IPS-20b (cell line): ENCODE results near the gene KRTAP10-2.
"Not testable (repeated sequence)": the region's sequence is repeated elsewhere in the genome, so short reads cannot be mapped to it uniquely, and the experiment has no call there.

Experiments used
- H3K27ac ChIP-seq: one replicate; pipeline ENCODE4 v1.5.1; 2013; ENCODE audit warnings: low read length
- H3K27me3 ChIP-seq: 2 replicates; pipeline ENCODE4 v1.6.1; 2013; ENCODE audit warnings: mild to moderate bottlenecking, low read length, inconsistent platforms; ENCODE audit not compliant: insufficient read depth
- H3K36me3 ChIP-seq: 2 replicates; pipeline ENCODE4 v1.6.1; 2013; ENCODE audit warnings: low read depth, mild to moderate bottlenecking, inconsistent platforms, low read length, moderate library complexity; ENCODE audit not compliant: insufficient read depth
- H3K4me1 ChIP-seq: 2 replicates; pipeline ENCODE4 v1.6.1; 2013; ENCODE audit warnings: mild to moderate bottlenecking, control low read depth, inconsistent platforms, low read length, moderate library complexity; ENCODE audit not compliant: insufficient read depth
- H3K4me3 ChIP-seq: 2 replicates; pipeline ENCODE4 v1.5.1; 2013; ENCODE audit warnings: mild to moderate bottlenecking, low read length, inconsistent platforms
- H3K9ac ChIP-seq: 2 replicates; pipeline ENCODE4 v1.6.1; 2013; ENCODE audit warnings: low read depth, mild to moderate bottlenecking, inconsistent platforms, low read length, moderate library complexity
- H3K9me3 ChIP-seq: 2 replicates; pipeline ENCODE4 v1.6.1; 2013; ENCODE audit warnings: mild to moderate bottlenecking, low read depth, low read length, inconsistent platforms; ENCODE audit not compliant: insufficient read depth

Gene KRTAP10-2

GRCh38 chr21:44580231-44580821, 29.0 kb upstream of the KRTAP10-2 start, which contains the start of gene KRTAP10-5:
KRTAP10-5 (minus strand) TSS chr21:44580604; CDS start chr21:44580578, 26 bp downstream.
- H3K4me3 ChIP-seq, H3K9me3 ChIP-seq, H3K27ac ChIP-seq, H3K36me3 ChIP-seq, H3K9ac ChIP-seq, H3K4me1 ChIP-seq, H3K27me3 ChIP-seq: not testable (repeated sequence)

- Histone ChIP-seq H3K4me1 (no peaks in the 10 kb centered on the region), H3K9ac (no peak overlapping the region), H3K27me3 (no peaks in the 10 kb centered on the region), H3K27ac (no peak overlapping the region), H3K4me3 (no peak overlapping the region), H3K9me3 (peaks cover 6% of the 10 kb centered on the region), H3K36me3 (no peaks in the 10 kb centered on the region)
Observed at GRCh38 chr21:44579833-44580144, 28.5 kb upstream of the KRTAP10-2 start.

GRCh38 chr21:44579056-44579832, 27.9 kb upstream of the KRTAP10-2 start:
- H3K27ac ChIP-seq = no peak overlapping the region
- H3K9ac ChIP-seq = no peak overlapping the region
- no peaks in the 10 kb centered on the region for H3K27me3 ChIP-seq
- H3K36me3 ChIP-seq = no peaks in the 10 kb centered on the region
- H3K9me3 ChIP-seq = peaks cover 6% of the 10 kb centered on the region
- no peak overlapping the region for H3K4me3 ChIP-seq
- H3K4me1 ChIP-seq = no peaks in the 10 kb centered on the region

- Histone ChIP-seq H3K9ac (no peak overlapping the region), H3K36me3 (no peaks in the 10 kb centered on the region), H3K4me3 (no peak overlapping the region), H3K27ac (no peak overlapping the region), H3K9me3 (peaks cover 6% of the 10 kb centered on the region), H3K4me1 (no peaks in the 10 kb centered on the region), H3K27me3 (no peaks in the 10 kb centered on the region)
Observed at GRCh38 chr21:44578371-44579055, 27.2 kb upstream of the KRTAP10-2 start.

GRCh38 chr21:44576025-44576420, 24.7 kb upstream of the KRTAP10-2 start:
- Histone ChIP-seq H3K4me1 (no peaks in the 10 kb centered on the region), H3K4me3 (no peak overlapping the region), H3K9ac (no peak overlapping the region), H3K27me3 (no peaks in the 10 kb centered on the region), H3K36me3 (no peaks in the 10 kb centered on the region), H3K27ac (no peak overlapping the region), H3K9me3 (peaks cover 6% of the 10 kb centered on the region)

- Histone ChIP-seq H3K36me3 (no peaks in the 10 kb centered on the region), H3K9ac (no peak overlapping the region), H3K4me3 (no peak overlapping the region), H3K9me3 (peaks cover 6% of the 10 kb centered on the region), H3K27ac (no peak overlapping the region), H3K4me1 (no peaks in the 10 kb centered on the region), H3K27me3 (no peaks in the 10 kb centered on the region)
Observed at GRCh38 chr21:44575307-44576024, 24.2 kb upstream of the KRTAP10-2 start.

GRCh38 chr21:44574457-44575306, 23.4 kb upstream of the KRTAP10-2 start:
- Histone ChIP-seq H3K27ac (no peak overlapping the region), H3K27me3 (no peaks in the 10 kb centered on the region), H3K36me3 (no peaks in the 10 kb centered on the region), H3K9me3 (peaks cover 6% of the 10 kb centered on the region), H3K9ac (no peak overlapping the region), H3K4me3 (no peak overlapping the region), H3K4me1 (no peaks in the 10 kb centered on the region)

- H3K4me1 ChIP-seq, H3K27ac ChIP-seq, H3K9ac ChIP-seq, H3K36me3 ChIP-seq, H3K9me3 ChIP-seq, H3K4me3 ChIP-seq, H3K27me3 ChIP-seq: not testable (repeated sequence)
Observed at GRCh38 chr21:44573630-44574456, 22.5 kb upstream of the KRTAP10-2 start, which contains the start of gene KRTAP10-4. KRTAP10-4 (plus strand) TSS chr21:44573729; CDS start chr21:44573759, 30 bp downstream.

GRCh38 chr21:44572959-44573583, 21.8 kb upstream of the KRTAP10-2 start:
- Histone ChIP-seq H3K36me3 (no peaks in the 10 kb centered on the region), H3K9ac (no peak overlapping the region), H3K4me3 (no peak overlapping the region), H3K27ac (no peak overlapping the region), H3K9me3 (peaks cover 6% of the 10 kb centered on the region), H3K4me1 (no peaks in the 10 kb centered on the region), H3K27me3 (no peaks in the 10 kb centered on the region)
